Measurements from ENCODE around the gene SUGCT. TPM values are rescaled to one million over a fixed set of nuclear protein-coding genes. Genes with fewer than 3 reads are reported as not detected.

SUGCT gene
- total RNA-seq, 2 experiments from 2014 or later, result not detected

- no peaks in the 10 kb centered on the region for H3K79me2 ChIP-seq (ENCODE audit: insufficient read depth, low read depth, low read length)
- H3K9me3 ChIP-seq (ENCODE audit: low read length), result no peaks in the 10 kb centered on the region
- H3K9me2 ChIP-seq (ENCODE audit: insufficient read depth, low read length), result no peaks in the 10 kb centered on the region
- no peak overlapping the region for H3K4me3 ChIP-seq (ENCODE audit: low read depth, low read length, poor library complexity, severe bottlenecking)
- no peak overlapping the region for H2AFZ ChIP-seq (ENCODE audit: low read length)
- H4K20me1 ChIP-seq (ENCODE audit: insufficient read depth, low read length), result no peaks in the 10 kb centered on the region
- no peak for DNase-seq (ENCODE audit: low spot score)
- peaks cover 21% of the 10 kb centered on the region for H3K4me1 ChIP-seq (ENCODE audit: insufficient read depth, low read length, poor library complexity, severe bottlenecking)
- intact Hi-C loops (cut with micrococcal nuclease; ENCODE audit: unreplicated experiment), result no loop called here
- no peak overlapping the region for H3K27ac ChIP-seq (ENCODE audit: low read depth, low read length, poor library complexity, severe bottlenecking)
- TF ChIP-seq EZH2phosphoT487 (IDR thresholded peaks at IDR 0.05; ENCODE audit: borderline replicate concordance, low read depth, low read length), result no peak
- no peak for TF ChIP-seq CTCF (conservative IDR thresholded peaks at IDR 0.05; ENCODE audit: low read length)
- H3K4me2 ChIP-seq (ENCODE audit: low read length), result no peak overlapping the region
- ChIA-PET POLR2A (interaction anchor here (1.0 kb wide), 1 partner anchor 19 kb away, joined by 3 read pairs; no protein-coding TSS in a partner anchor), CTCF (ENCODE audit: unreplicated experiment) (no interaction called here)
- BruUV-seq (replicated peaks), result no TSS peak
- no peaks in the 10 kb centered on the region for H3K36me3 ChIP-seq (ENCODE audit: insufficient read depth, low read length)
These were observed 663.8 kb downstream of the SUGCT start for GRCh38 chr7:40798613-40799012.

GRCh38 chr7:40799493-40800403 is 664.9 kb downstream of the SUGCT start:
- Histone ChIP-seq H3K36me3 (ENCODE audit: insufficient read depth, low read length) (no peaks in the 10 kb centered on the region), H3K4me2 (ENCODE audit: low read length) (no peak overlapping the region), H2AFZ (ENCODE audit: low read length) (no peak overlapping the region), H3K27ac (ENCODE audit: low read depth, low read length, poor library complexity, severe bottlenecking) (no peak overlapping the region), H3K4me3 (ENCODE audit: low read depth, low read length, poor library complexity, severe bottlenecking) (no peak overlapping the region), H3K9me3 (ENCODE audit: low read length) (no peaks in the 10 kb centered on the region), H3K79me2 (ENCODE audit: insufficient read depth, low read depth, low read length) (no peaks in the 10 kb centered on the region), H4K20me1 (ENCODE audit: insufficient read depth, low read length) (no peaks in the 10 kb centered on the region), H3K4me1 (ENCODE audit: insufficient read depth, low read length, poor library complexity, severe bottlenecking) (peaks cover 21% of the 10 kb centered on the region), H3K9me2 (ENCODE audit: insufficient read depth, low read length) (no peaks in the 10 kb centered on the region)
- CTCF ChIA-PET (ENCODE audit: unreplicated experiment), result no interaction called here
- TF ChIP-seq CTCF (conservative IDR thresholded peaks at IDR 0.05; ENCODE audit: low read length) (no peak), EZH2phosphoT487 (IDR thresholded peaks at IDR 0.05; ENCODE audit: borderline replicate concordance, low read depth, low read length) (no peak)
- DNase-seq (ENCODE audit: low spot score), result no peak
- POLR2A ChIA-PET, result interaction anchor here (0.6 to 1.0 kb wide), 2 partner anchors 20 to 53 kb away, joined by 3 read pairs; no protein-coding TSS in a partner anchor
- intact Hi-C loops (cut with micrococcal nuclease; ENCODE audit: unreplicated experiment), result no loop called here
- BruUV-seq (replicated peaks), result no TSS peak

- CTCF ChIA-PET (ENCODE audit: unreplicated experiment), result no interaction called here
These were observed 666.0 kb downstream of the SUGCT start for GRCh38 chr7:40800771-40801170.

More at GRCh38 chr7:40800771-40801170, 666.0 kb downstream of the SUGCT start:
- TF ChIP-seq EZH2phosphoT487 (IDR thresholded peaks at IDR 0.05; ENCODE audit: borderline replicate concordance, low read depth, low read length) (no peak), CTCF (conservative IDR thresholded peaks at IDR 0.05; ENCODE audit: low read length) (no peak)
- no peaks in the 10 kb centered on the region for H3K79me2 ChIP-seq (ENCODE audit: insufficient read depth, low read depth, low read length)
- H3K9me3 ChIP-seq (ENCODE audit: low read length), result no peaks in the 10 kb centered on the region
- no peak overlapping the region for H3K27ac ChIP-seq (ENCODE audit: low read depth, low read length, poor library complexity, severe bottlenecking)
- no peak overlapping the region for H3K4me2 ChIP-seq (ENCODE audit: low read length)
- H3K36me3 ChIP-seq (ENCODE audit: insufficient read depth, low read length), result no peaks in the 10 kb centered on the region
- no TSS peak for BruUV-seq (replicated peaks)
- peak overlapping the region; percentile 83; the same call in 1 of the 2 replicates for H2AFZ ChIP-seq (ENCODE audit: low read length)
- intact Hi-C loops (cut with micrococcal nuclease; ENCODE audit: unreplicated experiment), result no loop called here
- H3K4me1 ChIP-seq (ENCODE audit: insufficient read depth, low read length, poor library complexity, severe bottlenecking), result peaks cover 28% of the 10 kb centered on the region
- no peak overlapping the region for H3K4me3 ChIP-seq (ENCODE audit: low read depth, low read length, poor library complexity, severe bottlenecking)
- H4K20me1 ChIP-seq (ENCODE audit: insufficient read depth, low read length), result no peaks in the 10 kb centered on the region
- POLR2A ChIA-PET, result interaction anchor here (0.6 kb wide), 2 partner anchors 31 to 52 kb away, joined by 3 read pairs; no protein-coding TSS in a partner anchor
- no peak for DNase-seq (ENCODE audit: low spot score)
- H3K9me2 ChIP-seq (ENCODE audit: insufficient read depth, low read length), result no peaks in the 10 kb centered on the region

Data from OCI-LY7 (cell line).